ENCODE results near the gene ECPAS.
"Not testable (repeated sequence)": the region's sequence is repeated elsewhere in the genome, so short reads cannot be mapped to it uniquely, and the experiment has no call there.

Gene ECPAS

GRCh38 chr9:111349766-111350165, 134.4 kb downstream of the ECPAS start:
- DNase-seq (ENCODE audit: low spot score), result no peak

- DNase-seq (ENCODE audit: low spot score), result no peak
Measured at GRCh38 chr9:111348821-111349271, 135.3 kb downstream of the ECPAS start.

- not testable (repeated sequence) for DNase-seq (ENCODE audit: low spot score)
Measured at GRCh38 chr9:111334318-111334863, 149.8 kb downstream of the ECPAS start.

GRCh38 chr9:111330124-111330523, 154.1 kb downstream of the ECPAS start, which contains the start of gene OR2K2:
Gene OR2K2, minus strand, starts transcription at chr9:111330224. Its CDS starts 1,791 bp downstream, at chr9:111328433.
- no peak for DNase-seq (ENCODE audit: low spot score)

GRCh38 chr9:111320631-111321030, 163.6 kb downstream of the ECPAS start:
- no peak for DNase-seq (ENCODE audit: low spot score)

- DNase-seq (ENCODE audit: low spot score), result no peak
Measured at GRCh38 chr9:111316796-111317195, 167.4 kb downstream of the ECPAS start.

Measured in left forelimb (tissue), 1 donor.